Activated naive CD4-positive, alpha-beta T cell treated with Interleukin-2 at 50 U/mL for 16 hours (primary cell): ENCODE measurements around the gene STT3A.

Experiments used
- DNase-seq: peaks from one replicate; pipeline ENCODE4 v3.0.0-alpha.2; 2020

STT3A gene

GRCh38 chr11:125591649-125592304, 875 bp upstream of the STT3A start:
- peak; percentile 46 for DNase-seq

GRCh38 chr11:125593114-125593820, 615 bp downstream of the STT3A start:
- no peak for DNase-seq

DNA sequence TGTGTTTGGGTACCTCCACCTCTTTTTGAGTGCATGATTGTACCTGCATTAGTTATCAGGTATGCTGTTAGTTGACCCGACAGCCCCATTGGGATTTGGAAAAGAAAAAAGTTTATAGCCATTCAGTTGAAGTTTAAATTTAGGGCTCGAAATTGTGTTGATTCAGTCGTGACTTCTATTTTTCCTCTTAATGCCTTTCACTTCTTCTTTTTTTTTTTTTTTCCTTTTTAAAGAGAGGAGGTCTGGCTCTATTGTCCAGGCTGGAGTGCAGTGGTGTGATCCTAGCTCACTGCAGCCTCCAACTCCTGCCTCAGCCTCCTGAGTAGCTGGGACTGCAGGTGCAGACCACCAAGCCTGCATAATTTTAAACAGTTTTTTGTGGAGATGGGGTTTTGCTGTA, 2.3 kb downstream of the STT3A start:
- DNase-seq: no peak

GRCh38 chr11:125600663-125601062, 8.0 kb downstream of the STT3A start:
- no peak for DNase-seq

DNA sequence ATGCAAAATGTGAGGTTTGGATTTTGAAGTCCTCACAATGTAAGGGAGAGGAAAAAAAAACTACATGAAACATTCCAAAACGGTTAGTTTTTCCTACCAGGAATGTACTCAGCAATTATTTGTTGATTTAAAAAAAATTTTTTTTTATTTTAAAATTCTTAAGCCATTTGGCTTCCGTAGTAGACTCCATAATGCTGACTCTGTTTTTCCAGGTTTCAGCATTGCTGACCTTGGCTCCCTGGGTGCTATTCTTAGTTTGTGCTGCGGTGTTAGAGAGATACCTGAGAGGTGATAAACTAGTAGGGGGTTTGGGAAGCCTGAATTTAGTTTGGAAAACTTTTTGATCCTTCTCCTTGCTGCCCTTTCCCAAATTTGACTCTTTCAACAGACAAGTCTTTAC, 10.6 kb downstream of the STT3A start:
- no peak for DNase-seq

DNA sequence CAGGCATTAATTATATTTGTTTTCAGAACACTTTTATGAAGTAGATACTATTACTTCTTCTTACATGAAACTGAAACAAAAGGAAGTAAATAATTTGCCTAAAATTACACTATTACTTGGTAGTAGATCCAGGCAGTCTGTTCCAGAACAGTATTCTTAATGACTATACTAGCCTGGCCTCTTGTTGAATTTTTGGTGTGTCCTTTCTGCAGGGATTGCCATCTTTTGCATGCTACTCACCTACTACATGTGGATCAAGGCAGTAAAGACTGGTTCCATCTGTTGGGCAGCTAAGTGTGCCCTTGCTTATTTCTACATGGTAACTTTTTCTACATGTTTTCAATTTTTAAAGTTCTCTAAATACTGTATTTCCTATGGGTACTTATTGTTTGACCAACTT, 12.8 kb downstream of the STT3A start:
- no peak for DNase-seq

DNA sequence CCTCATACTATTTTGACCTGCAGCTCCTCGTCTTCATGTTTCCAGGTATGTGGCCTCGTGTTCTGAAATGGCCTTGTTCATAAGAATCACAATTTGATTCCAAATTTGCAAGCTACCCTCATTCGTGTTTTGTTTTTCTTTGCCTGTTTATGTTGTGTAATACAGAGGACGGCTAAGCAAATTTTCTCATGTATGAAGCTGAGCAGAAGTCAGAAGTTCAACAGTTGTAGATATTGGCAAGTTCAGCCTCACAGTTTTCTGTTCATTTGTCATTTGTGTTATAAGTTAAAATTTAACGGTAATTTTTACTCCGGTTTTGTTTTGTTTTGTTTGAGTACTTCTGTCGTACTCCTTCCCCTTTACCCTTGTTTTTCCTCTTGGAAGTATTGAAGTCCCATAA, 16.9 kb downstream of the STT3A start:
- DNase-seq: no peak

GRCh38 chr11:125618383-125618782, 25.7 kb downstream of the STT3A start:
- DNase-seq: no peak

GRCh38 chr11:125621995-125622394, 29.3 kb downstream of the STT3A start:
- no peak for DNase-seq

- no peak for DNase-seq
These were observed 30.4 kb downstream of the STT3A start for GRCh38 chr11:125623064-125623463.

GRCh38 chr11:125624756-125625213, 32.1 kb downstream of the STT3A start, which contains the start of gene CHEK1:
Gene CHEK1 (plus strand): TSS chr11:125625163. CDS start chr11:125626769, 1,606 bp downstream.
- no peak for DNase-seq

- DNase-seq: no peak
These were observed 32.6 kb downstream of the STT3A start for GRCh38 chr11:125625225-125625629.

- peak; percentile 87 for DNase-seq
These were observed 33.1 kb downstream of the STT3A start for GRCh38 chr11:125625630-125626287.

DNA sequence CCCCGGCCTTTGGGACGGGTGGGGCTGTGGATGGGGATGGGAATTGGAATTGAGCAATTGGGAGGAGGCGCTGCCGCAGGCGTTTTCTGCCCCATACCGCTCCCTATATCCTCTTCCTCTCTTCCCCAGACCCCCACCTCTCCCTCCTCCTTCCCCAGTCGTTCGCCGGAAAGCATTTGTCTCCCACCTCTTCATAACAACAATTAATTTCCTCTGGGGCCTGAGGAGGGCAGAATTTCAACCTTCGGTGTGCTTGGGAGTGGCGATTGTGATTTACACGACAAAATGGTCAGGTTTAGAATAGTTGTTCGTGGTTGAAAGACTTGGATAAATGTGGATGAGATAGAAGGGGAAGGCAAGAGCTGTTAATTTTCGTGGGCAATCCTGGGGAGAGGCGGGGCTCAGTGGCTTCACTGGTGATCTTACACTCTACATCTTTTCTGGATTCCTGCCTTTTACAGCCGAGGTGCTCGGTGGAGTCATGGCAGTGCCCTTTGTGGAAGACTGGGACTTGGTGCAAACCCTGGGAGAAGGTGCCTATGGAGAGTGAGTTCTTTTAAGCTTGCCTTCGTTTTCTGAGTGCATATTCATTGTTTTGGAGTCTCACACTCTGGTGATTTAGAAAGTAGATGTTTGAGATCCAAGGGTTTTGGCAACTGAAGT, 33.8 kb downstream of the STT3A start:
- DNase-seq: peak; percentile 26

DNA sequence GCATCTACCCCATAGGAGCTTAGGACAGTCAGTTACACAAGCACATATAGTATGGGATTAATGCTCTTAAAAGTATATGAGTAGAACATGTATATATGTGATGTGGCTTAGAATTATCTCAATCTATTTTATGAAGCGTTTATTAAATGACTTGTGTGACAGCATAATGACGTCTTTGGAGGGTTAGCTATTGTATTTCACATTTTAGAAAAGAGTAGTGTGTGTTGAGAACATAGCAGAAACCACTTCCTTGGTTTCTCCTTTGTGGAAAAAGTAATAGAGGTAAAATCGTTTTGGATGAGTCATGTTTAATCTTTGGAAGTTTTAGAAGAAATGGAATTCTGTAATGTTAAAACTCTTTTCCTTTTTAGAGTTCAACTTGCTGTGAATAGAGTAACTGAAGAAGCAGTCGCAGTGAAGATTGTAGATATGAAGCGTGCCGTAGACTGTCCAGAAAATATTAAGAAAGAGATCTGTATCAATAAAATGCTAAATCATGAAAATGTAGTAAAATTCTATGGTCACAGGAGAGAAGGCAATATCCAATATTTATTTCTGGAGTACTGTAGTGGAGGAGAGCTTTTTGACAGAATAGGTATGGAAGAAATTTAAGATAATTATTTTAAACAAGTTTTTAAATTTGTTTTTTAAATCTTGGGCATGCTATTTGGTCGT, 34.7 kb downstream of the STT3A start:
- DNase-seq: no peak

DNA sequence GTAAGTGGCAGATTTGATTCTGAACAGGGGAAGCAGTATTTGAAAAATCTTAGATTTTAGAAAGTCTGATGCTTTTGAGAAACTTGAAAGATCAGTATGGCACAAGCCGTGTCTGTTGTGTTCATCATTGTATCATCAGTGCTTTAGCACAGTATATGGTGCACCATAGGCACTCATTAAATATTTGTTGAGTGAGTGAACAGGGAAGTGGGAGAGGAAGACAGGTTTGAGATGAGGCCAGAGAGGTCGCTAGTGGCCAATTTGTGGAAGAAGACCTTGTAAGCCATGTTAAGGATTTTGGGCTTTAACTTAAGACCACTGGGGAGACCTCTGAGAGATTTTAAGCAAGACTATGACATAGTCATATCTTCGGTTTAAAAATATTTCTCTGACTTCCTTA, 45.2 kb downstream of the STT3A start:
- no peak for DNase-seq

DNA sequence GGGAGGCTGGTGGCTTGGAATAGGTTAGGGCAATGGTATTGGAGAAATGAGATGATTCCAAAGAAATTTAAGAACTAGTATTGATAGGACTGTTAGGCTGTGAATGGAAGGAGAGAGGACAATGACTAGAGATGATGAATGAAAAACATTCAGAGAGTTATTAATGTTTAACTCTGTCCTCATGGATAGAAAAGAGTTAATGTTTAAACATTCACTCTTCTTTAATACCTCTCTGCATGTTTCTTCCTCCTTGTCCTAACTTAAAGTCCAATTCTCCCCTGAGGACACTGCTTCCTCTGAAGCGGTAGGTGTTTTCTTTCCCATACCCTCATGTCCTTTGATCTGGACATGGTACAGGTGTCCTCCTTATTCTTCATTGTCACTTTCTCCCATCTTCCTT, 45.7 kb downstream of the STT3A start:
- DNase-seq: no peak

DNA sequence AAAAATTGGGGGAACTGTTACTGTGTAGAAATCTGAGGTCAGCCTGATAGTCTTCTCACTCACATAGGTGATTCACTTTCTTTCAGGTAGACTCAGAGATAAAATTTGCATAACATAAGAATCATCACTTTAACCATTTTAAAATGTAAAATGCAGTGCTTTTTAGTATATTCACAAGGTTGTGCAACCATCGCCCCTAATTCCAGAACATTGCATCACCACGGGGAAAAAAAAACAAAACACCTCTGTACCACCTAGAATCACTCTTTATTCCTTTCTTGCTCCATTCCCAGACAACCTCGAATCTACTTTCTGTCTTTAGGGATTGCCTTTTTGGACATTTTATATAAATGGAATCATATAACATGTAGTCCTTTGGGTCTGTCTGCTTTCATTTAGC, 53.2 kb downstream of the STT3A start:
- DNase-seq: no peak

DNA sequence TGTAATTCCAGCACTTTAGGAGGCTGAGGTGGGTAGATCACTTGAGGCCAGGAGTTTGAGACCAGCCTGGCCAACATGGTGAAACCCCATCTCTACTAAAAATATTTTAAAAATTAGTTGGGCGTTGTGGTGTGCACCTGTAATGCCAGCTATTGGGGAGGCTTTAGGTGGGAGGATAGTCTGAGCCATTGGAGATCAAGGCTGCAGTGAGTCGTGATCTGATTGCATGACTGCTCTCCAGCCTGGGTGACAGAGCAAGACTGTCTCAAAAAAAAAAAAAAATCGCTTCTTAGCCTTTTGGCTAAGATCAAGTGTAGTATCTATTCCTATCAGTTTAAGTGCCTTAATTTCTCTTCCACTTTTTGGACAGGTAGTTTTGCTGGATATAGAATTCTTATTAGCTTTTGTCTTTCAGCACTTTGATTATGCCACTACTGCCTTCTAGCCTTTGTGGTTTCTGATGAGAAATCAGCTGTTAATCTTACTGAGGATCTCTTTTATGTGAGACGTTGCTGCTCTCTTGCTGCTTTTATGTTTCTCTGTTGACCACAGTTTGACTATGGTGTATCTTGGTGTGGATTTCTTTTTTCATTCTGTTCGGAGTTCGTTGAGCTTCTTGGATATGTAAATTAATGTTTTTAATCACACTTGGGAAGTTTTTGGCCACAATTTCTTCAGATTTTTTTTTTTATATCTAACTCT, 57.0 kb downstream of the STT3A start:
- DNase-seq: no peak

DNA sequence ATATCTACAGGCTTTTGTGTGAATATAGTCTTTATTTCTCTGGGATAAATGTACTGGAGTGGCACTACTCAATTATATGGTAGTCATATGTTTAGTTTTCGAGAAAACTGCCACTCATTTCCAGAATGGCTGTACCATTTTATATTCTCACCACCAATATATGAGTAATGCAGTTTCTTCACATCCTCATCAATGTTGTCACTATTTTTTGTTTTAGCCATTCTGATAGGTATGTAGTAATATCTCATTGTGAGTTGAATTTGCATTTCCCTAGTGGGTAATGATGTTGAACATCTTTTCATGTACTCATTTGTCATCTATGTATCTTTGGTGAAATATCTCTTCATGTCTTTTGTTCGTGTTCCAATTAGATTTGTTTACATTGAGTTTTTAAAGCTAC, 70.0 kb downstream of the STT3A start:
- DNase-seq: no peak

DNA sequence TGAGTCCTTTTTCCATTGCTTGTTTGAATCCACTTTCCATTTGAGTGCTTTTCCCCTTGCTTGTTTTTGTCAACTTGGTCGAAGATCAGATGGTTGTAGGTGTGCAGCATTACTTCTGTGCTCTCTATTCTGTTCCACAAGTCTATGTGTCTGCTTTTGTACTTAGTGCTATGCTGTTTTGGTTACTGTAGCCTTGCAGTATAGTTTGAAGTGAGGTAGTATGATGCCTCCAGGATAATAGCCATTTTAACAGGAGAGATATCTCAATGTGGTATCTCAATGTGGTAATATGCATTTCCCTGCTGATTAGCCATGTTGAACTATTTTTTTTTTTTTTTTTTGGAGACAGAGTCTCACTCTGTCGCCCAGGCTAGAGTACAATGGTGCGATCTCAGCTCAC, 71.3 kb downstream of the STT3A start:
- DNase-seq: no peak

DNA sequence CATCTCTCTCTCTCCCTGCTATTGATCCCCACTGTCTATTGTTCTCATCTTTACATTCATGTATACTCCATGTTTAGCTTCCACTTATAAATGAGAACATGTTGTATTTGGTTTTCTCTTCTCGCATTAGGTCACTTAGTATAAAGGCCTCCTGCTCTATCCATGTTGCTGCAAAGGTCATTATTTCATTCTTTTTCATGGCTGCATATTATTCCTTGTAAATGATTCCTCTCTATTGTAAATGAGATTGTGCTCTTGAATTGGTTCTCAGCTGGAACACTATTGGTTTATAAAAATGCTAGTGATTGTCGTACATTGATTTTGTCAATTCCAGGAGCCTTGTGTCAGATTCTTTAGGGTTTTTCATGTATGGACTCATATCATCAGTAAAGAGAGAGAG, 74.5 kb downstream of the STT3A start:
- no peak for DNase-seq
